ENCODE data around the gene MAP2K5. TPM values are rescaled to one million over a fixed set of nuclear protein-coding genes. Genes with fewer than 3 reads are reported as not detected.

MAP2K5 gene
- total and polyA plus RNA-seq, 9 of the 15 experiments (the other 6 are each of a cell fraction or from before 2014, with no cell fraction given): 0.41 to 16.5 (median 7.5) TPM

DNA sequence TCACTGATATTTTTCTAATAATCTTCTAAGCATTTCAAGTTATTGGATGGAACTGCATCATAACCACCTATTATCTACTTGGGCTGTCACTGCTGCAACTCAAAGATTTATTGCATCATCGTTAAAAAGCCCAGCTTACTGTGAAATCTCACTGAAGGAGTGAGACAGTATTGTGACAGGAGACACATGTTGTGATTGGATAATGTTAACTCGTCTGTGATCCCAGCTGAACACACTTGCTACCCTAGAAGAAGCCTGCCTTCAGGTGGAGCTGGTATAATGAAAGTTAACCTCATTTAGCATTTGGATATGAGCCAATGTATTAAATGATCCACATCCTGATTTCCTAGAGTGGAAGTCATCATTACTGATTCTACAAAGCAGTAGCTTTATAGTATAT lies 138.1 kb downstream of the MAP2K5 start (continued):
- TF ChIP-seq, protein P1, sequence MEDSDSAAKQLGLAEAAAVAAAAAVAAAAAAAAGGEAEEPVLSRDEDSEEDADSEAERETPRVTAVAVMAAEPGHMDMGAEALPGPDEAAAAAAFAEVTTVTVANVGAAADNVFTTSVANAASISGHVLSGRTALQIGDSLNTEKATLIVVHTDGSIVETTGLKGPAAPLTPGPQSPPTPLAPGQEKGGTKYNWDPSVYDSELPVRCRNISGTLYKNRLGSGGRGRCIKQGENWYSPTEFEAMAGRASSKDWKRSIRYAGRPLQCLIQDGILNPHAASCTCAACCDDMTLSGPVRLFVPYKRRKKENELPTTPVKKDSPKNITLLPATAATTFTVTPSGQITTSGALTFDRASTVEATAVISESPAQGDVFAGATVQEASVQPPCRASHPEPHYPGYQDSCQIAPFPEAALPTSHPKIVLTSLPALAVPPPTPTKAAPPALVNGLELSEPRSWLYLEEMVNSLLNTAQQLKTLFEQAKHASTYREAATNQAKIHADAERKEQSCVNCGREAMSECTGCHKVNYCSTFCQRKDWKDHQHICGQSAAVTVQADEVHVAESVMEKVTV (CRISPR knock-in tag; IDR thresholded peaks at IDR 0.05): no peak
- no peak for TF ChIP-seq MCM7 (IDR thresholded peaks at IDR 0.05)
- no peak for TF ChIP-seq STAG1 (CRISPR knock-in tag; IDR thresholded peaks at IDR 0.05; ENCODE audit: borderline replicate concordance)
- TF ChIP-seq, protein P2, sequence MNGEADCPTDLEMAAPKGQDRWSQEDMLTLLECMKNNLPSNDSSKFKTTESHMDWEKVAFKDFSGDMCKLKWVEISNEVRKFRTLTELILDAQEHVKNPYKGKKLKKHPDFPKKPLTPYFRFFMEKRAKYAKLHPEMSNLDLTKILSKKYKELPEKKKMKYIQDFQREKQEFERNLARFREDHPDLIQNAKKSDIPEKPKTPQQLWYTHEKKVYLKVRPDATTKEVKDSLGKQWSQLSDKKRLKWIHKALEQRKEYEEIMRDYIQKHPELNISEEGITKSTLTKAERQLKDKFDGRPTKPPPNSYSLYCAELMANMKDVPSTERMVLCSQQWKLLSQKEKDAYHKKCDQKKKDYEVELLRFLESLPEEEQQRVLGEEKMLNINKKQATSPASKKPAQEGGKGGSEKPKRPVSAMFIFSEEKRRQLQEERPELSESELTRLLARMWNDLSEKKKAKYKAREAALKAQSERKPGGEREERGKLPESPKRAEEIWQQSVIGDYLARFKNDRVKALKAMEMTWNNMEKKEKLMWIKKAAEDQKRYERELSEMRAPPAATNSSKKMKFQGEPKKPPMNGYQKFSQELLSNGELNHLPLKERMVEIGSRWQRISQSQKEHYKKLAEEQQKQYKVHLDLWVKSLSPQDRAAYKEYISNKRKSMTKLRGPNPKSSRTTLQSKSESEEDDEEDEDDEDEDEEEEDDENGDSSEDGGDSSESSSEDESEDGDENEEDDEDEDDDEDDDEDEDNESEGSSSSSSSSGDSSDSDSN (IDR thresholded peaks at IDR 0.05; ENCODE audit: borderline replicate concordance in 1 of 2, low read depth in 2 of 2, low read length in 2 of 2): no peak
- TF ChIP-seq, protein P3, sequence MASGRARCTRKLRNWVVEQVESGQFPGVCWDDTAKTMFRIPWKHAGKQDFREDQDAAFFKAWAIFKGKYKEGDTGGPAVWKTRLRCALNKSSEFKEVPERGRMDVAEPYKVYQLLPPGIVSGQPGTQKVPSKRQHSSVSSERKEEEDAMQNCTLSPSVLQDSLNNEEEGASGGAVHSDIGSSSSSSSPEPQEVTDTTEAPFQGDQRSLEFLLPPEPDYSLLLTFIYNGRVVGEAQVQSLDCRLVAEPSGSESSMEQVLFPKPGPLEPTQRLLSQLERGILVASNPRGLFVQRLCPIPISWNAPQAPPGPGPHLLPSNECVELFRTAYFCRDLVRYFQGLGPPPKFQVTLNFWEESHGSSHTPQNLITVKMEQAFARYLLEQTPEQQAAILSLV (tag; IDR thresholded peaks at IDR 0.05): peak; percentile 98
- TF ChIP-seq NFIC (IDR thresholded peaks at IDR 0.05): peak; percentile 50; the same call in 1 of the 2 replicates
- TF ChIP-seq, protein P4, sequence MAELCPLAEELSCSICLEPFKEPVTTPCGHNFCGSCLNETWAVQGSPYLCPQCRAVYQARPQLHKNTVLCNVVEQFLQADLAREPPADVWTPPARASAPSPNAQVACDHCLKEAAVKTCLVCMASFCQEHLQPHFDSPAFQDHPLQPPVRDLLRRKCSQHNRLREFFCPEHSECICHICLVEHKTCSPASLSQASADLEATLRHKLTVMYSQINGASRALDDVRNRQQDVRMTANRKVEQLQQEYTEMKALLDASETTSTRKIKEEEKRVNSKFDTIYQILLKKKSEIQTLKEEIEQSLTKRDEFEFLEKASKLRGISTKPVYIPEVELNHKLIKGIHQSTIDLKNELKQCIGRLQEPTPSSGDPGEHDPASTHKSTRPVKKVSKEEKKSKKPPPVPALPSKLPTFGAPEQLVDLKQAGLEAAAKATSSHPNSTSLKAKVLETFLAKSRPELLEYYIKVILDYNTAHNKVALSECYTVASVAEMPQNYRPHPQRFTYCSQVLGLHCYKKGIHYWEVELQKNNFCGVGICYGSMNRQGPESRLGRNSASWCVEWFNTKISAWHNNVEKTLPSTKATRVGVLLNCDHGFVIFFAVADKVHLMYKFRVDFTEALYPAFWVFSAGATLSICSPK (IDR thresholded peaks at IDR 0.05; ENCODE audit: borderline replicate concordance): no peak
- TF ChIP-seq, protein P5, sequence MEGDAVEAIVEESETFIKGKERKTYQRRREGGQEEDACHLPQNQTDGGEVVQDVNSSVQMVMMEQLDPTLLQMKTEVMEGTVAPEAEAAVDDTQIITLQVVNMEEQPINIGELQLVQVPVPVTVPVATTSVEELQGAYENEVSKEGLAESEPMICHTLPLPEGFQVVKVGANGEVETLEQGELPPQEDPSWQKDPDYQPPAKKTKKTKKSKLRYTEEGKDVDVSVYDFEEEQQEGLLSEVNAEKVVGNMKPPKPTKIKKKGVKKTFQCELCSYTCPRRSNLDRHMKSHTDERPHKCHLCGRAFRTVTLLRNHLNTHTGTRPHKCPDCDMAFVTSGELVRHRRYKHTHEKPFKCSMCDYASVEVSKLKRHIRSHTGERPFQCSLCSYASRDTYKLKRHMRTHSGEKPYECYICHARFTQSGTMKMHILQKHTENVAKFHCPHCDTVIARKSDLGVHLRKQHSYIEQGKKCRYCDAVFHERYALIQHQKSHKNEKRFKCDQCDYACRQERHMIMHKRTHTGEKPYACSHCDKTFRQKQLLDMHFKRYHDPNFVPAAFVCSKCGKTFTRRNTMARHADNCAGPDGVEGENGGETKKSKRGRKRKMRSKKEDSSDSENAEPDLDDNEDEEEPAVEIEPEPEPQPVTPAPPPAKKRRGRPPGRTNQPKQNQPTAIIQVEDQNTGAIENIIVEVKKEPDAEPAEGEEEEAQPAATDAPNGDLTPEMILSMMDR (IDR thresholded peaks at IDR 0.05 in 2 of 3, conservative IDR thresholded peaks at IDR 0.05 in 1 of 3; ENCODE audit: insufficient read depth in 2 of 3, low read depth in 1 of 3, low read length in 3 of 3): no peak
- no peak for TF ChIP-seq NCOR1 (IDR thresholded peaks at IDR 0.05)
- no peak for TF ChIP-seq ZKSCAN8 (CRISPR knock-in tag; IDR thresholded peaks at IDR 0.05)
- no peak for TF ChIP-seq ZNF785 (CRISPR knock-in tag; IDR thresholded peaks at IDR 0.05)
- TF ChIP-seq, protein P6, sequence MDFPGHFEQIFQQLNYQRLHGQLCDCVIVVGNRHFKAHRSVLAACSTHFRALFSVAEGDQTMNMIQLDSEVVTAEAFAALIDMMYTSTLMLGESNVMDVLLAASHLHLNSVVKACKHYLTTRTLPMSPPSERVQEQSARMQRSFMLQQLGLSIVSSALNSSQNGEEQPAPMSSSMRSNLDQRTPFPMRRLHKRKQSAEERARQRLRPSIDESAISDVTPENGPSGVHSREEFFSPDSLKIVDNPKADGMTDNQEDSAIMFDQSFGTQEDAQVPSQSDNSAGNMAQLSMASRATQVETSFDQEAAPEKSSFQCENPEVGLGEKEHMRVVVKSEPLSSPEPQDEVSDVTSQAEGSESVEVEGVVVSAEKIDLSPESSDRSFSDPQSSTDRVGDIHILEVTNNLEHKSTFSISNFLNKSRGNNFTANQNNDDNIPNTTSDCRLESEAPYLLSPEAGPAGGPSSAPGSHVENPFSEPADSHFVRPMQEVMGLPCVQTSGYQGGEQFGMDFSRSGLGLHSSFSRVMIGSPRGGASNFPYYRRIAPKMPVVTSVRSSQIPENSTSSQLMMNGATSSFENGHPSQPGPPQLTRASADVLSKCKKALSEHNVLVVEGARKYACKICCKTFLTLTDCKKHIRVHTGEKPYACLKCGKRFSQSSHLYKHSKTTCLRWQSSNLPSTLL (IDR thresholded peaks at IDR 0.05): no peak
- TF ChIP-seq FUS (optimal IDR thresholded peaks at IDR 0.05; ENCODE audit: low read depth, low read length): no peak
- no peak for TF ChIP-seq ERF (CRISPR knock-in tag; IDR thresholded peaks at IDR 0.05)
- no peak for TF ChIP-seq U2AF2 (optimal IDR thresholded peaks at IDR 0.05; ENCODE audit: low read depth, low read length)
- TF ChIP-seq RFX1 (IDR thresholded peaks at IDR 0.05): no peak
- no peak for TF ChIP-seq HDAC1 (IDR thresholded peaks at IDR 0.05)
- no peak for TF ChIP-seq MXI1 (IDR thresholded peaks at IDR 0.05; ENCODE audit: low read depth, low read length)
- TF ChIP-seq ZNF146 (CRISPR knock-in tag; IDR thresholded peaks at IDR 0.05; ENCODE audit: unreplicated experiment): no peak
